BE2C (cell line): Measurements from ENCODE around the gene SCAF1. TPM values are rescaled to one million over a fixed set of nuclear protein-coding genes. Genes with fewer than 3 reads are reported as not detected.

Source experiments
- DNase-seq: peaks from one replicate; pipeline ENCODE4 v3.0.0-alpha.2; 2020
- H3K27me3 ChIP-seq: fragments of 250-450 bp; sonication (Bioruptor Pico); 2 replicates; pipeline ENCODE4 v1.5.1; 2020; ENCODE audit warnings: mild to moderate bottlenecking
- H3K36me3 ChIP-seq: fragments of 250-450 bp; sonication (Bioruptor Pico); 2 replicates; pipeline ENCODE4 v1.5.1; 2020; ENCODE audit warnings: mild to moderate bottlenecking
- H3K4me1 ChIP-seq: fragments of 250-450 bp; sonication (Bioruptor Pico); 2 replicates; pipeline ENCODE4 v1.5.1; 2020
- H3K4me3 ChIP-seq: 2 replicates; pipeline ENCODE4 v1.5.1; 2011; ENCODE audit warnings: low read depth, low read length
- H3K9me3 ChIP-seq: fragments of 250-450 bp; sonication (Bioruptor Pico); 2 replicates; pipeline ENCODE4 v1.5.1; 2020
- polyA plus RNA-seq: library from polyadenylated mRNA; unstranded; fragments of >200 nt; gene quantifications from one replicate; pipeline ENCODE4 v1.2.1, GENCODE V29; 2012; ENCODE audit warnings: low read depth, missing spikeins; ENCODE audit not compliant: insufficient read length, insufficient read depth
- TF ChIP-seq, protein P1 (sequence below): IDR thresholded peaks from 2 replicates; pipeline ENCODE4 v1.5.1; 2012; ENCODE audit warnings: mild to moderate bottlenecking, low read depth, low read length

SCAF1 gene, protein sequence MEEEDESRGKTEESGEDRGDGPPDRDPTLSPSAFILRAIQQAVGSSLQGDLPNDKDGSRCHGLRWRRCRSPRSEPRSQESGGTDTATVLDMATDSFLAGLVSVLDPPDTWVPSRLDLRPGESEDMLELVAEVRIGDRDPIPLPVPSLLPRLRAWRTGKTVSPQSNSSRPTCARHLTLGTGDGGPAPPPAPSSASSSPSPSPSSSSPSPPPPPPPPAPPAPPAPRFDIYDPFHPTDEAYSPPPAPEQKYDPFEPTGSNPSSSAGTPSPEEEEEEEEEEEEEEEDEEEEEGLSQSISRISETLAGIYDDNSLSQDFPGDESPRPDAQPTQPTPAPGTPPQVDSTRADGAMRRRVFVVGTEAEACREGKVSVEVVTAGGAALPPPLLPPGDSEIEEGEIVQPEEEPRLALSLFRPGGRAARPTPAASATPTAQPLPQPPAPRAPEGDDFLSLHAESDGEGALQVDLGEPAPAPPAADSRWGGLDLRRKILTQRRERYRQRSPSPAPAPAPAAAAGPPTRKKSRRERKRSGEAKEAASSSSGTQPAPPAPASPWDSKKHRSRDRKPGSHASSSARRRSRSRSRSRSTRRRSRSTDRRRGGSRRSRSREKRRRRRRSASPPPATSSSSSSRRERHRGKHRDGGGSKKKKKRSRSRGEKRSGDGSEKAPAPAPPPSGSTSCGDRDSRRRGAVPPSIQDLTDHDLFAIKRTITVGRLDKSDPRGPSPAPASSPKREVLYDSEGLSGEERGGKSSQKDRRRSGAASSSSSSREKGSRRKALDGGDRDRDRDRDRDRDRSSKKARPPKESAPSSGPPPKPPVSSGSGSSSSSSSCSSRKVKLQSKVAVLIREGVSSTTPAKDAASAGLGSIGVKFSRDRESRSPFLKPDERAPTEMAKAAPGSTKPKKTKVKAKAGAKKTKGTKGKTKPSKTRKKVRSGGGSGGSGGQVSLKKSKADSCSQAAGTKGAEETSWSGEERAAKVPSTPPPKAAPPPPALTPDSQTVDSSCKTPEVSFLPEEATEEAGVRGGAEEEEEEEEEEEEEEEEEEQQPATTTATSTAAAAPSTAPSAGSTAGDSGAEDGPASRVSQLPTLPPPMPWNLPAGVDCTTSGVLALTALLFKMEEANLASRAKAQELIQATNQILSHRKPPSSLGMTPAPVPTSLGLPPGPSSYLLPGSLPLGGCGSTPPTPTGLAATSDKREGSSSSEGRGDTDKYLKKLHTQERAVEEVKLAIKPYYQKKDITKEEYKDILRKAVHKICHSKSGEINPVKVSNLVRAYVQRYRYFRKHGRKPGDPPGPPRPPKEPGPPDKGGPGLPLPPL
- 86.5 TPM for polyA plus RNA-seq

DNA sequence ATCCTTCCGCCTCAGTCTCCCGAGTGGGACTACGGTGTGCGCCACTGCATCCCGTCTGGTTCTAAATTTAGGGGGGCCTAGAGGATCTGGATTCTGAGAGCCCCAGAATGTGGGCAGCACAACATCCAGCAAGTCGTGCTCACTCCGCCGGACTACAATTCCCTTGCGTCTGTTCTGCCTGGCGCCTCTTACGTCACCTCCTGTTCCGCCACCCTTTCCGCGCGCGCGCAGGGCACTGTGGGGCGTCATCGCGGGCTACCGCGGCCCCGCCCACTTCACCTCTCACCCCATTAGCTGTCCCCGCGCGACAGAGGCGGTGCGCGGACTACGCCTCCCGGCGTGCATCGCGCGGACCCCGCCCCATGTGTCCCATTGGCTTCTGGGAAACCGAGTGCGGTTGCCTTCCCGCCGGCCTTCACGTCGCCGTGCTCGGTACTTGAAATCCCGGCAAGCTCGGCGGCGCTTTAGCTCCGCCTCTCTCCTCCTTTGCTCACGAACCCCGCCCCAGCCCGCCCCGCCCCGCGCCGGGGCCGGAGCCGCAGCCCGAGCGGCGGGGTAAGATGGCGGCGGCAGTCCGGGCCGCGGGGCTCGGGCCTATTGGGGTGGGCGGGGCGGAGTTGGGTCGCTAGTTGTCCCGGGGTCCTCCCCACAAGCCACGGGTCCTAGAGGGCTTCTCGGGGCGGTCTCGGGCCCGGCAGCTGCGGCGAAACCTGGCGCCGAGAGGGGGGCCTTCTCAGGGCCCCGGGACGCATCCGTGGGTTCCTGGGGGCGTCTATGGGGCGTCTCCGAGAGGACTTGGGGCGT, at the start of gene SCAF1:
Gene SCAF1 (plus strand): TSS at position 522 of the 804 bp plus-strand sequence. CDS start 2,818 bp downstream, outside the sequence.
- DNase-seq = peak; percentile 99
- H3K27me3 ChIP-seq = no peaks in the 10 kb centered on the region
- H3K9me3 ChIP-seq = no peaks in the 10 kb centered on the region
- peaks cover 16% of the 10 kb centered on the region for H3K36me3 ChIP-seq
- peak within 1 kb of the TSS; percentile 84 for H3K4me3 ChIP-seq
- peaks cover 8% of the 10 kb centered on the region for H3K4me1 ChIP-seq
- TF ChIP-seq, protein P1, sequence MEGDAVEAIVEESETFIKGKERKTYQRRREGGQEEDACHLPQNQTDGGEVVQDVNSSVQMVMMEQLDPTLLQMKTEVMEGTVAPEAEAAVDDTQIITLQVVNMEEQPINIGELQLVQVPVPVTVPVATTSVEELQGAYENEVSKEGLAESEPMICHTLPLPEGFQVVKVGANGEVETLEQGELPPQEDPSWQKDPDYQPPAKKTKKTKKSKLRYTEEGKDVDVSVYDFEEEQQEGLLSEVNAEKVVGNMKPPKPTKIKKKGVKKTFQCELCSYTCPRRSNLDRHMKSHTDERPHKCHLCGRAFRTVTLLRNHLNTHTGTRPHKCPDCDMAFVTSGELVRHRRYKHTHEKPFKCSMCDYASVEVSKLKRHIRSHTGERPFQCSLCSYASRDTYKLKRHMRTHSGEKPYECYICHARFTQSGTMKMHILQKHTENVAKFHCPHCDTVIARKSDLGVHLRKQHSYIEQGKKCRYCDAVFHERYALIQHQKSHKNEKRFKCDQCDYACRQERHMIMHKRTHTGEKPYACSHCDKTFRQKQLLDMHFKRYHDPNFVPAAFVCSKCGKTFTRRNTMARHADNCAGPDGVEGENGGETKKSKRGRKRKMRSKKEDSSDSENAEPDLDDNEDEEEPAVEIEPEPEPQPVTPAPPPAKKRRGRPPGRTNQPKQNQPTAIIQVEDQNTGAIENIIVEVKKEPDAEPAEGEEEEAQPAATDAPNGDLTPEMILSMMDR = no peak

DNA sequence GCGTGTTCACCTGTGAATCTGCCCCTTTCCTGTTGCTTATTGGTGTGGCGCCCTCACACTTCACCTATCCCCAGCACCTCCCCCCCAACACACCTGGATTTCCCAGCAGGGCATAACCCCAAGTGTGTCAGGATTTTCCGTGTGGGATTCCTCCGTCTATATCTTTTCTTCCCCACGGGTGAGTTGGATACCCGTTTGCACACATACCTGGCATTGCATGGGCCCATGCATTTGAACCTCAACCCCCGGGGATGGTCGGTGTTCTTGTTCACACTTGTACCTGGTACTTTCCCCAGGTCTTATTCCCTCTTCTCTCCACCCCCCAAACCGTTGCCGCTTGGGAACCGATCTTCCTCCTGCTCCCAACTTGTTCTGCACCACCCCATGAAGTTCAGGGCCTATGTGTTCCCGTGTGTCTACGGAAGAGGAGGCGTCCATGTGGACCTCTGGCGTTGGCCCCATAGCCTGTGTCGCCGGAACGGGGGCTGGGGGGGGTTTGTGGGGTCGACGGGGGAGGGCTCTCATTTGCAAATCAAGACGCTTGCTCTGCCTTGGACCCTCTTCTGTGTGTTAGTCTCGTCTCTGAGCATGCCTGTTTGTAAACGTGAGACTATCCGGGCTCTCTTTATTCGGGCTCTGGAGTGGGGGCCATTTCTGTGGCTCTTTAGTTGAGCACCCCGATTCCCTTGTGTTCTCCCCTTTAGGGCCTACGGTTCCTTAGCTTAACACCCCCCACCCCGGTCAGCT, 49.4 kb upstream of the SCAF1 start:
- Histone ChIP-seq H3K27me3 (no peaks in the 10 kb centered on the region), H3K4me1 (no peaks in the 10 kb centered on the region), H3K4me3 (peak overlapping the region; percentile 92), H3K36me3 (peaks cover 35% of the 10 kb centered on the region), H3K9me3 (no peaks in the 10 kb centered on the region)
- TF ChIP-seq, protein P1 = no peak
- no peak for DNase-seq

DNA sequence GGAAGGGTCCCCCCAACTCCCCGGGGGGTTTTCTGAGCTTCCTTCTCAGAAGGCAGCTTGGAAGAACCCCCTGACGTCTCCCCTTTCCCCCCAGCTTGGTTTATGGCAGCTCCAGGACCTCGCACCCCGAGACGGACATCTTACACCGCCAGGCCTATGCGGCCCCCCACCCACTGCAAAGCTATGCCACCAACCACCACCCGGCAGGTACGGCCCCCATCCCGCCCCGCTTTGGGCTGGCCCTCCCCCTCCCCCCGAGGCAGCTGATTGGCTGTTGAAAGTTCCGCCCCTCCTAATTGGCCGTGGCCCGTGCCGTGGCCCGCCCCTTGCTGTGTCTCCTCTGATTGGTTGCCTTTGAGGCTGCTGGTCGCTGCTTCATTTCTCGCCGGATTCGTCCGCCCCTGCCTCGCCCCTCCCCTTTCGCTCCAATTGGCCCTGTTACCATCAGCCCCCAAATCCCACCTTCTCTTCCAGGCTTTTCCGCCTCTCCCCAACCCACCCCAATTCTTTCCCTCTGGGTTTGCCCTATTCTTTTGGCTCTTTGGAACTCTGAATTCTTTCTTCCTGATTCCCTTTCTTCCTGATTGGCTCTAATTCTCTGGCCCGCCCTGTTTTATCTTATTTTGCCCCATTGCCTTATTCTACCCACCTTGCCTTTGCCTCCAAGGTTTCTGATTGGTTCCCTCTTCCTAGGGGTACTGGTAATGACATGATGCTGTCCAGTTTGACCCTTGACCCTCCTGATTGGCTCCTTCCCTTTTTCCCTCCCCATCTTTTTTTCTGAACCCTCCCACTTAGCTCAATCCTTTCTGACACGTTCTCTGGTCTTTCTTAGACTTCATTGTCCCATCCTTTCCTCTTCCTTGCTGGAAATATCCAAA, 48.5 kb upstream of the SCAF1 start:
- TF ChIP-seq, protein P1 = no peak
- Histone ChIP-seq H3K9me3 (no peaks in the 10 kb centered on the region), H3K4me1 (no peaks in the 10 kb centered on the region), H3K27me3 (no peaks in the 10 kb centered on the region), H3K36me3 (peaks cover 41% of the 10 kb centered on the region), H3K4me3 (peak overlapping the region; percentile 92)
- peak; percentile 97 for DNase-seq

DNA sequence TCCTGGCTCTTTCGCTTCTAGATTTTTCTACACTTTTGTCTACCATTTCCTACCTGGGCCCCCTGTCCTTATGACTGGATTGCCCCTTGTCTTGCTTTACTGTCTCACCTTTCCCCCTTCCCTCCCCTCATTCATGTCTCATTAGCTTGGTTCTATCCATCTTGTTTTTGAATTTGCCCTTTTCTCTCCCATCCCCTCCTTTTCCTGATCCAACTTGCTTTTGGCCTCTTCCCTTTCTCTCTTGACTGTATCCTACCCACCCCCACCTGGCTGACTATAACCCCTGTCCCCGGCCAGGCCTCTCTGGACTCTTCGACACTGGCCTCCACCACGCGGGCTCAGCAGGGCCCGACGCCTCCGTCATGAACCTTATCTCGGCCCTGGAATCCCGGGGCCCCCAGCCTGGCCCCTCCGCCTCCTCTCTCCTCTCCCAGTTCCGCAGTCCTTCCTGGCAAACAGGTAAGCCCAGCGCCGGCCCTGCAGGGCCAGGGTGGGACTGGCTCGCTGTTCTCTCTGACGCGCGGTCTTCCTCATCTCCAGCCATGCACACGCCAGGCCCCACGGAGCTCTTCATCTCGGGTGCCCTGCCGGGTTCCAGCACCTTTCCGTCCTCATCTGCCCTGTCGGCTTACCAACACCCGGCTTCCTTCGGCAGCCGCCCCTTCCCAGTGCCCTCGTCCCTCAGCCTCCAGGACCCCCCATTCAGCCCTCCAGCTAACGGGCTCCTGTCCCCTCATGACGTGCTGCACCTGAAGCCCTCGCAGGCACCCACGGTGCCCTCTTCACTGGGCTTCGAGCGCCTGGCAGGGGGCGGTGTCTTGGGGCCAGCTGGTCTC, 47.6 kb upstream of the SCAF1 start:
- Histone ChIP-seq H3K36me3 (peaks cover 50% of the 10 kb centered on the region), H3K9me3 (no peaks in the 10 kb centered on the region), H3K4me1 (no peaks in the 10 kb centered on the region), H3K4me3 (no peak overlapping the region), H3K27me3 (no peaks in the 10 kb centered on the region)
- TF ChIP-seq, protein P1 = no peak
- DNase-seq = no peak
